Non-pigmented ciliary epithelial cell (primary cell): ENCODE measurements around the gene MAP1LC3B2.

Experiments
- DNase-seq: peaks from one replicate; pipeline ENCODE4 v3.0.0-alpha.2; 2010; ENCODE audit warnings: low read depth

MAP1LC3B2 gene

DNA sequence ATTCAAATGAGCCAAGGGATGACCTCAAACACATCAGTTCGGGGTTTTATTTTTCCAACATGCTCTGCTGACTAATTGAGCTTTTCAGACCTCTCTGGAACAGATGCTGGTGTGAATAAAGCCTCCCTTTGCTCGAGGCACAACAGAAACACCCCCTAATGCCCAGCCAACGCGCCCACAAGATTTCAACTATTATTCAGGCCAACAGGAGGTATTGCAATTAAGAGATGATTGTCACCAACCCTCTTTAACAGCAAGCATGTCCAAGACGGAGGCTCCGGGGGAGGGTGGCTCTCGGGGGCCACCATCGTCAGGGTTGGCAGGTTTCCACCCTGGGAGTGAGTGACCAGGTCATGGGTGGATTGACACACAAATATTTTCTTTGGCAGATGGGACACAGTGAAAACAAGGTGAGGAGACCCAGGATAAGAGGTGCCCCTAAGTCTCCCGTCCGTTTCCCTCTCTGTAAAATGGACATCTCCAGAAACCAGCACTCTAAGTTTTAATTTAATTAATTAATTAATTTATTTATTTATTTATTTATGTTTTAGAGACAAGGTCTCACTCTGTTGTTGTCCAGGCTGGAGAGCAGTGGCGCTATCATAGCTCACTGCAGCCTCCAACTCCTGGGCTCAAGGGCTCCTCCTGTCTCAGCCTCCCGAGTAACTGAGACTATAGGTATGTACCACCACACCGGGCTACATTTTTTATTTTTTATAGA is 56.1 kb downstream of the MAP1LC3B2 start:
- no peak for DNase-seq

- no peak for DNase-seq
Observed at GRCh38 chr12:116616536-116617248, 57.5 kb downstream of the MAP1LC3B2 start.

- DNase-seq, result no peak
Observed at GRCh38 chr12:116619246-116619645, 60.1 kb downstream of the MAP1LC3B2 start.

DNA sequence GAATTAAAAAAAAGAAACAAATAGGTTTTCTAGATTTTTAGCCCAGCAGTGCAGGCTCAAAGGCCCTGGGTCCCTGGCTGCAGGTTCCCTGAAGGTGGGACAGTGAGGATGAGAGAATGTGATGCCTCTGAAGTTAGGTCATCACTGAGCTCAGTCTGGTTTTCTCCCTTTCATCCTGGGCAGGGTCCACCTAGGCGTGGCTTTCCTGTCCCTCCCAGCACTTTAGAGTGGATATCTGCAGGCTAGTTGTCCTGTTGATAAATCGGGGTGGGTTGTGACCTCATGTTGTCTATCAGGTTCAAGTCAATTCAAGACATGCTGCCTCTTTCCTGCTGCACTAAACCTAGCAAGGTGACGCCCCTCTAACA is 60.9 kb downstream of the MAP1LC3B2 start:
- no peak for DNase-seq

- no peak for DNase-seq
Observed at GRCh38 chr12:116620492-116621191, 61.5 kb downstream of the MAP1LC3B2 start.

- no peak for DNase-seq
Observed at GRCh38 chr12:116621194-116621593, 62.0 kb downstream of the MAP1LC3B2 start.

DNA sequence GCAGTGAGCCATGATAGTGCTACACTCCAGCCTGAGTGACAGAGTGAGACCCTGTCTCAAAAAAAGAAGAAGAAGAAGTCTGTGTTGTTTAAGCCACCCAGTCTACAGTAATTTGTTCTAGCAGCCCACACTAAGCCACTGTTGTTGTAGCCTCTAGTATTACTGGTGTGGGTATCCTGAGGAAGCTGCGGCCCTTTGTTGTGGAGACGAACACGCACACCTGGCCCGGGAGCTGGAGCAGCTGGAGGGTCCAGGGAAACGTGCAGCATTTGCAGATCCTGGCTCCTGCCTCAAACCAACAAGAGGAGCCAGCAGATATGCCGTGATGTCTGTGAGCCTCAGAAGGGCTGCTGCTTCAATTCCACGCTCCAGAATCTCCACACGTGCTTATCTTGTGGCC is 65.3 kb downstream of the MAP1LC3B2 start:
- DNase-seq, result no peak

GRCh38 chr12:116626153-116626552 is 67.0 kb downstream of the MAP1LC3B2 start:
- DNase-seq, result no peak
